ENCODE results near the gene KLF7. TPM values are rescaled to one million over a fixed set of nuclear protein-coding genes. Genes with fewer than 3 reads are reported as not detected.

The KLF7 gene
- total and polyA plus RNA-seq, 2 donors (not counting 3 experiments of a cell fraction or from before 2014, with no cell fraction given) = 32.8 to 42.9 TPM

GRCh38 chr2:207041786-207042554, 123.8 kb downstream of the KLF7 start:
- Histone ChIP-seq H3K27me3 (ENCODE audit: control insufficient read depth in 2 of 2, insufficient read depth in 2 of 2, low read length in 2 of 2) (no peaks in the 10 kb centered on the region), H3K4me3 (replicated peaks in 1 of 3; ENCODE audit: insufficient read depth in 1 of 3, low read depth in 1 of 3, low read length in 3 of 3) (no peak overlapping the region), H4K20me1 (replicated peaks; ENCODE audit: control insufficient read depth, extremely low read depth, insufficient read depth, low read length) (no peaks in the 10 kb centered on the region), H3K79me2 (ENCODE audit: control insufficient read depth, insufficient read depth, low read length) (no peaks in the 10 kb centered on the region), H3K9me1 (replicated peaks; ENCODE audit: control insufficient read depth, extremely low read depth, insufficient read depth, low read length) (no peaks in the 10 kb centered on the region), H3K9ac (replicated peaks; ENCODE audit: extremely low read depth, insufficient read depth, low read length) (no peak overlapping the region), H3K9me3 (replicated peaks; ENCODE audit: control insufficient read depth, insufficient read depth, low read length) (no peaks in the 10 kb centered on the region), H3K36me3 (ENCODE audit: control insufficient read depth in 2 of 2, extremely low read depth in 1 of 2, insufficient read depth in 2 of 2, low read length in 2 of 2) (no peaks in the 10 kb centered on the region), H3K4me1 (ENCODE audit: control insufficient read depth, extremely low read depth, insufficient read depth, low read length) (peaks cover 13% of the 10 kb centered on the region), H3K4me2 (ENCODE audit: insufficient read depth, low read length) (no peak overlapping the region), H3K27ac (ENCODE audit: insufficient read depth, low read depth, low read length) (no peak overlapping the region), H2AFZ (ENCODE audit: low read depth, low read length) (no peak overlapping the region)
- no TSS peak for BruUV-seq (replicated peaks)
- ChIA-PET POLR2A (no interaction called here), CTCF (no interaction called here)
- intact Hi-C loops (cut with micrococcal nuclease) = no loop called here
- no peak for FAIRE-seq
- dilution Hi-C loops (cut with MboI; ENCODE audit: extremely low pct_ligation_motif_present, low sequenced_read_pairs) = no loop called here
- TF ChIP-seq MAX (IDR thresholded peaks at IDR 0.05; ENCODE audit: insufficient read depth, insufficient read length) (no peak), CTCF (IDR thresholded peaks at IDR 0.05; ENCODE audit: extremely low read depth in 1 of 2, insufficient read depth in 1 of 2, low read depth in 1 of 2, low read length in 2 of 2) (no peak), JUN (IDR thresholded peaks at IDR 0.05; ENCODE audit: borderline replicate concordance, insufficient read depth, insufficient read length, low read depth) (no peak), POLR2AphosphoS5 (IDR thresholded peaks at IDR 0.05; ENCODE audit: insufficient read depth, low read depth, low read length) (no peak), MYC (IDR thresholded peaks at IDR 0.05; ENCODE audit: low read depth, low read length) (no peak)
- DNase-seq (ENCODE audit: low read depth, low spot score) = no peak
